Liver (tissue), 9 donors: Measurements from ENCODE around the gene TXK. TPM values are rescaled to one million over a fixed set of nuclear protein-coding genes. Genes with fewer than 3 reads are reported as not detected.

Experiments
- DNase-seq: peaks from one replicate; pipeline ENCODE4 v3.0.0-alpha.2; 2017; ENCODE audit warnings: low spot score
- H3K27ac ChIP-seq, 2 donors: one replicate each; pipeline ENCODE4 v1.7.0; 2013; ENCODE audit warnings: inconsistent platforms in 2 of 2, low read length in 2 of 2, control low read depth in 1 of 2, low read depth in 1 of 2, mild to moderate bottlenecking in 1 of 2
- H3K27me3 ChIP-seq, 4 donors: one replicate each; pipeline versions ENCODE4 v1.6.1 to v1.7.0; 2013; ENCODE audit warnings: low read length in 3 of 4, inconsistent platforms in 1 of 4, mild to moderate bottlenecking in 1 of 4, moderate library complexity in 1 of 4; ENCODE audit not compliant: control insufficient read depth in 4 of 4, insufficient read depth in 4 of 4
- H3K36me3 ChIP-seq, 4 donors: one replicate each; pipeline versions ENCODE4 v1.6.1 to v1.7.0; 2013; ENCODE audit warnings: low read length in 3 of 4, mild to moderate bottlenecking in 3 of 4, low read depth in 1 of 4, moderate library complexity in 1 of 4; ENCODE audit not compliant: control insufficient read depth in 4 of 4, insufficient read depth in 3 of 4
- H3K4me1 ChIP-seq, 4 donors: one replicate each; pipeline versions ENCODE4 v1.6.1 to v1.7.0; 2013; ENCODE audit warnings: low read length in 3 of 4, mild to moderate bottlenecking in 3 of 4, moderate library complexity in 1 of 4; ENCODE audit not compliant: control insufficient read depth in 4 of 4, insufficient read depth in 4 of 4
- H3K4me3 ChIP-seq, 3 donors: one replicate each; pipeline versions ENCODE4 v1.6.1 to v1.7.0; 2013; ENCODE audit warnings: low read length in 3 of 3, control low read depth in 1 of 3, low read depth in 1 of 3, mild to moderate bottlenecking in 1 of 3
- H3K9ac ChIP-seq, 2 donors: one replicate each; pipeline ENCODE4 v1.7.0; 2013; ENCODE audit warnings: low read length in 2 of 2, mild to moderate bottlenecking in 2 of 2, moderate library complexity in 2 of 2, control low read depth in 1 of 2, low read depth in 1 of 2
- H3K9me3 ChIP-seq, 4 donors: one replicate each; pipeline versions ENCODE4 v1.6.1 to v1.7.0; 2013; ENCODE audit warnings: low read length in 3 of 4; ENCODE audit not compliant: control insufficient read depth in 4 of 4
- ATF3 ChIP-seq: IDR thresholded peaks from 2 replicates; pipeline ENCODE4 v1.6.1; 2016; ENCODE audit warnings: antibody characterized with exemption
- EGR1 ChIP-seq, 2 donors: IDR thresholded peaks; 2 replicates each; pipeline ENCODE4 v1.6.1; 2016 to 2018; ENCODE audit warnings: antibody characterized with exemption in 2 of 2, low read depth in 2 of 2
- FOXA1 ChIP-seq: IDR thresholded peaks from 2 replicates; pipeline ENCODE4 v1.6.1; 2016; ENCODE audit warnings: antibody characterized with exemption
- FOXA2 ChIP-seq: IDR thresholded peaks from 2 replicates; pipeline ENCODE4 v1.6.1; 2016; ENCODE audit warnings: antibody characterized with exemption
- GABPA ChIP-seq, 2 donors: IDR thresholded peaks in 1 of 2; conservative IDR thresholded peaks in 1 of 2; 2 replicates each; pipeline ENCODE4 v1.6.1; 2016; ENCODE audit warnings: antibody characterized with exemption in 2 of 2, mild to moderate bottlenecking in 1 of 2, moderate library complexity in 1 of 2
- HNF4A ChIP-seq, 2 donors: conservative IDR thresholded peaks; 2 replicates each; pipeline ENCODE4 v1.6.1; 2016; ENCODE audit warnings: antibody characterized with exemption in 2 of 2, mild to moderate bottlenecking in 2 of 2
- HNF4G ChIP-seq: IDR thresholded peaks from 2 replicates; pipeline ENCODE4 v1.6.1; 2016; ENCODE audit warnings: antibody characterized with exemption
- JUND ChIP-seq, 2 donors: IDR thresholded peaks; 2 replicates each; pipeline ENCODE4 v1.6.1; 2016; ENCODE audit warnings: antibody characterized with exemption in 2 of 2
- NR2F2 ChIP-seq: IDR thresholded peaks from 2 replicates; pipeline ENCODE4 v1.6.1; 2016; ENCODE audit warnings: antibody characterized with exemption
- RAD21 ChIP-seq, 2 donors: IDR thresholded peaks; 2 replicates each; pipeline ENCODE4 v1.6.1; 2016; ENCODE audit warnings: antibody characterized with exemption in 2 of 2, mild to moderate bottlenecking in 2 of 2
- REST ChIP-seq: IDR thresholded peaks from 2 replicates; pipeline ENCODE4 v1.6.1; 2016; ENCODE audit warnings: antibody characterized with exemption, mild to moderate bottlenecking
- RXRA ChIP-seq, 2 donors: IDR thresholded peaks; 2 replicates each; pipeline ENCODE4 v1.6.1; 2017 to 2018; ENCODE audit warnings: antibody characterized with exemption in 2 of 2, mild to moderate bottlenecking in 1 of 2
- SP1 ChIP-seq: IDR thresholded peaks from 2 replicates; pipeline ENCODE4 v1.6.1; 2018; ENCODE audit warnings: antibody characterized with exemption, mild to moderate bottlenecking
- TAF1 ChIP-seq: conservative IDR thresholded peaks from 2 replicates; pipeline ENCODE4 v1.6.1; 2016; ENCODE audit warnings: antibody characterized with exemption, mild to moderate bottlenecking
- YY1 ChIP-seq: IDR thresholded peaks from 2 replicates; pipeline ENCODE4 v1.6.1; 2016; ENCODE audit warnings: antibody characterized with exemption, mild to moderate bottlenecking
- polyA plus RNA-seq, 2 donors: library from polyadenylated mRNA; stranded (reverse) in 1 of 2; unstranded in 1 of 2; fragments of 200-250 nt in 1 of 2; fragments of >200 nt in 1 of 2; fragmentation: Nextera tagmentation in 1 of 2; extraction: Ambion mirVana in 1 of 2; gene quantifications; one replicate each; pipeline versions ENCODE4 v1.2.1 to v1.2.3, GENCODE V29; 2013 to 2015
- total RNA-seq, 2 donors: library from RNA; depleted of rRNA; stranded (reverse); fragments of >200 nt; gene quantifications; one replicate each; pipeline ENCODE4 v1.2.3, GENCODE V29; 2014
- TF ChIP-seq, protein P1 (sequence below): IDR thresholded peaks from 2 replicates; pipeline ENCODE4 v1.6.1; 2016; ENCODE audit warnings: antibody characterized with exemption
- TF ChIP-seq, protein P2 (sequence below): fragments of 150-350 bp; IDR thresholded peaks from 2 replicates; pipeline ENCODE4 v1.5.1; 2017; ENCODE audit warnings: improper control_type of control experiment, low read depth, low read length; ENCODE audit not compliant: missing input control
- TF ChIP-seq, protein P3 (sequence below): IDR thresholded peaks from 2 replicates; pipeline ENCODE4 v1.6.1; 2016; ENCODE audit warnings: antibody characterized with exemption
- donor health status: healthy.
- donor health status: healthy.
- donor health status: healthy.
- donor health status: healthy.
- donor health status: healthy.

The TXK gene
- total and polyA plus RNA-seq, 4 donors: 0.43 to 4.9 (median 1.4) TPM

- Histone ChIP-seq H3K4me1 (no peaks in the 10 kb centered on the region), H3K27ac (no peak overlapping the region), H3K27me3 (no peaks in the 10 kb centered on the region), H3K4me3 (no peak overlapping the region), H3K9me3 (no peaks in the 10 kb centered on the region), H3K9ac (no peak overlapping the region), H3K36me3 (no peaks in the 10 kb centered on the region)
- TF ChIP-seq YY1 (no peak), REST (no peak), ATF3 (no peak), TAF1 (no peak), JUND (IDR thresholded peaks at IDR 0.05) (no peak), RAD21 (IDR thresholded peaks at IDR 0.05) (no peak), HNF4G (no peak), GABPA (IDR thresholded peaks at IDR 0.05 in 1 of 2, conservative IDR thresholded peaks at IDR 0.05 in 1 of 2) (no peak), RXRA (IDR thresholded peaks at IDR 0.05) (no peak), SP1 (no peak), FOXA1 (no peak), FOXA2 (no peak), HNF4A (conservative IDR thresholded peaks at IDR 0.05) (no peak), EGR1 (IDR thresholded peaks at IDR 0.05; ENCODE audit: low read depth in 2 of 2) (no peak), NR2F2 (no peak)
- TF ChIP-seq, protein P1, sequence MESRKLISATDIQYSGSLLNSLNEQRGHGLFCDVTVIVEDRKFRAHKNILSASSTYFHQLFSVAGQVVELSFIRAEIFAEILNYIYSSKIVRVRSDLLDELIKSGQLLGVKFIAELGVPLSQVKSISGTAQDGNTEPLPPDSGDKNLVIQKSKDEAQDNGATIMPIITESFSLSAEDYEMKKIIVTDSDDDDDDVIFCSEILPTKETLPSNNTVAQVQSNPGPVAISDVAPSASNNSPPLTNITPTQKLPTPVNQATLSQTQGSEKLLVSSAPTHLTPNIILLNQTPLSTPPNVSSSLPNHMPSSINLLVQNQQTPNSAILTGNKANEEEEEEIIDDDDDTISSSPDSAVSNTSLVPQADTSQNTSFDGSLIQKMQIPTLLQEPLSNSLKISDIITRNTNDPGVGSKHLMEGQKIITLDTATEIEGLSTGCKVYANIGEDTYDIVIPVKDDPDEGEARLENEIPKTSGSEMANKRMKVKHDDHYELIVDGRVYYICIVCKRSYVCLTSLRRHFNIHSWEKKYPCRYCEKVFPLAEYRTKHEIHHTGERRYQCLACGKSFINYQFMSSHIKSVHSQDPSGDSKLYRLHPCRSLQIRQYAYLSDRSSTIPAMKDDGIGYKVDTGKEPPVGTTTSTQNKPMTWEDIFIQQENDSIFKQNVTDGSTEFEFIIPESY: no peak
- TF ChIP-seq, protein P2, sequence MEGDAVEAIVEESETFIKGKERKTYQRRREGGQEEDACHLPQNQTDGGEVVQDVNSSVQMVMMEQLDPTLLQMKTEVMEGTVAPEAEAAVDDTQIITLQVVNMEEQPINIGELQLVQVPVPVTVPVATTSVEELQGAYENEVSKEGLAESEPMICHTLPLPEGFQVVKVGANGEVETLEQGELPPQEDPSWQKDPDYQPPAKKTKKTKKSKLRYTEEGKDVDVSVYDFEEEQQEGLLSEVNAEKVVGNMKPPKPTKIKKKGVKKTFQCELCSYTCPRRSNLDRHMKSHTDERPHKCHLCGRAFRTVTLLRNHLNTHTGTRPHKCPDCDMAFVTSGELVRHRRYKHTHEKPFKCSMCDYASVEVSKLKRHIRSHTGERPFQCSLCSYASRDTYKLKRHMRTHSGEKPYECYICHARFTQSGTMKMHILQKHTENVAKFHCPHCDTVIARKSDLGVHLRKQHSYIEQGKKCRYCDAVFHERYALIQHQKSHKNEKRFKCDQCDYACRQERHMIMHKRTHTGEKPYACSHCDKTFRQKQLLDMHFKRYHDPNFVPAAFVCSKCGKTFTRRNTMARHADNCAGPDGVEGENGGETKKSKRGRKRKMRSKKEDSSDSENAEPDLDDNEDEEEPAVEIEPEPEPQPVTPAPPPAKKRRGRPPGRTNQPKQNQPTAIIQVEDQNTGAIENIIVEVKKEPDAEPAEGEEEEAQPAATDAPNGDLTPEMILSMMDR: no peak
- TF ChIP-seq, protein P3, sequence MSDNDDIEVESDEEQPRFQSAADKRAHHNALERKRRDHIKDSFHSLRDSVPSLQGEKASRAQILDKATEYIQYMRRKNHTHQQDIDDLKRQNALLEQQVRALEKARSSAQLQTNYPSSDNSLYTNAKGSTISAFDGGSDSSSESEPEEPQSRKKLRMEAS: no peak
- no peak for DNase-seq
Observed at GRCh38 chr4:48119646-48120045, 14.4 kb downstream of the TXK start.
